HepG2 (cell line): ENCODE measurements around the gene DPP6. TPM values are rescaled to one million over a fixed set of nuclear protein-coding genes. Genes with fewer than 3 reads are reported as not detected.

Experiments used
- ATAC-seq: fragments of 200-7000 bp; cut with Tn5 transposase; 3 replicates; pipeline ENCODE4 v1.9.1; 2020; ENCODE audit warnings: mild to moderate bottlenecking, moderate library complexity
- BruUV-seq: library from RNA; stranded (reverse); fragments of 400-500 nt; replicated peaks from 2 replicates; lab custom pipeline; 2021; lab: Mats Ljungman, UMichigan
- CTCF ChIA-PET: fragments of 300-600 bp; formaldehyde crosslinking; extraction: SDS; loops from one replicate; lab custom pipeline; 2021; ENCODE audit warnings: low total read pairs, inconsistent platforms, low intra/inter-chr PET ratio; lab: Yijun Ruan, JAX
- POLR2A ChIA-PET: fragments of 350-600 bp; sonication (Branson Sonifier 250); formaldehyde crosslinking; loops from one replicate; lab custom pipeline; 2020; ENCODE audit warnings: antibody characterized with exemption, inconsistent platforms; lab: Yijun Ruan, JAX
- DNase-seq: peaks from one replicate; pipeline ENCODE4 v3.0.0-alpha.2; 2015; ENCODE audit warnings: low spot score
- FAIRE-seq: peaks from 3 replicates; lab custom pipeline; 2011; peaks lifted over from hg19 to GRCh38; lab: Jason Lieb, UNC
- H2AFZ ChIP-seq: one replicate; pipeline ENCODE4 v1.6.1; 2011; ENCODE audit warnings: low read length, inconsistent platforms
- H3K27ac ChIP-seq: fragments of 300-600 bp; 3 replicates; pipeline ENCODE4 v1.8.0; 2011; ENCODE audit warnings: mixed run types, mild to moderate bottlenecking, mixed read lengths, low read length, inconsistent platforms; ENCODE audit not compliant: insufficient read depth; ENCODE audit errors: extremely low read length
- H3K27me3 ChIP-seq, 2 experiments: fragments of 200-600 bp in 1 of 2; 2 replicates in 1 of 2; 3 replicates in 1 of 2; pipeline versions ENCODE4 v1.6.0 to v1.8.0; 2011; ENCODE audit warnings: low read length in 2 of 2, mild to moderate bottlenecking in 2 of 2, moderate library complexity in 2 of 2, inconsistent platforms in 1 of 2; ENCODE audit not compliant: insufficient read depth in 2 of 2, control insufficient read depth in 1 of 2
- H3K36me3 ChIP-seq, 2 experiments: fragments of 200-600 bp in 1 of 2; replicated peaks in 1 of 2; 2 replicates in 1 of 2; 3 replicates in 1 of 2; pipeline versions ENCODE4 v1.5.1 to v1.8.0; 2011; ENCODE audit warnings: low read length in 2 of 2, inconsistent platforms in 1 of 2; ENCODE audit not compliant: insufficient read depth in 2 of 2, control insufficient read depth in 1 of 2
- H3K4me1 ChIP-seq: 2 replicates; pipeline ENCODE4 v1.5.1; 2012; ENCODE audit warnings: low read length, inconsistent platforms; ENCODE audit not compliant: insufficient read depth
- H3K4me2 ChIP-seq: 2 replicates; pipeline ENCODE4 v1.6.0; 2011; ENCODE audit warnings: low read depth, low read length, inconsistent platforms
- H3K4me3 ChIP-seq, 3 experiments: fragments of 200-600 bp in 1 of 3; sonication (generic), shearing (Covaris generic) in 1 of 3; replicated peaks in 1 of 3; 2 replicates each; pipeline ENCODE4 v1.5.1; 2011 to 2016; ENCODE audit warnings: low read length in 3 of 3, inconsistent platforms in 2 of 3, low read depth in 2 of 3, mild to moderate bottlenecking in 2 of 3, control low read depth in 1 of 3, mixed read lengths in 1 of 3; ENCODE audit not compliant: insufficient read depth in 1 of 3
- H3K79me2 ChIP-seq: one replicate; pipeline ENCODE4 v1.6.1; 2011; ENCODE audit warnings: low read length, inconsistent platforms; ENCODE audit not compliant: insufficient read depth
- H3K9ac ChIP-seq: 2 replicates; pipeline ENCODE4 v1.6.0; 2011; ENCODE audit warnings: mild to moderate bottlenecking, low read depth, low read length, inconsistent platforms; ENCODE audit not compliant: insufficient read depth
- H3K9me3 ChIP-seq: 2 replicates; pipeline ENCODE4 v1.5.1; 2012; ENCODE audit warnings: mild to moderate bottlenecking, low read length
- H4K20me1 ChIP-seq: 2 replicates; pipeline ENCODE4 v1.6.0; 2011; ENCODE audit warnings: inconsistent platforms, mild to moderate bottlenecking, low read length, moderate library complexity; ENCODE audit not compliant: insufficient read depth
- CENPX ChIP-seq: sonication (generic); formaldehyde crosslinking; IDR thresholded peaks from 2 replicates; pipeline ENCODE4 v1.9.0; 2021; ENCODE audit warnings: mild to moderate bottlenecking, missing genetic modification reagents, moderate library complexity
- CHCHD3 ChIP-seq: sonication (generic); formaldehyde crosslinking; IDR thresholded peaks from 2 replicates; pipeline ENCODE4 v1.8.0; 2022; ENCODE audit warnings: mild to moderate bottlenecking, missing genetic modification reagents, moderate library complexity
- FIP1L1 ChIP-seq: fragments of 200-400 bp; formaldehyde crosslinking; IDR thresholded peaks from 2 replicates; pipeline ENCODE4 v1.6.1; 2018; ENCODE audit warnings: low read depth, mild to moderate bottlenecking, low read length, moderate library complexity, borderline replicate concordance; ENCODE audit not compliant: insufficient read depth
- HMGA1 ChIP-seq: sonication (generic); formaldehyde crosslinking; conservative IDR thresholded peaks from 2 replicates; pipeline ENCODE4 v1.4.0; 2020; ENCODE audit warnings: missing genetic modification reagents
- HNRNPL ChIP-seq: fragments of 200-400 bp; formaldehyde crosslinking; IDR thresholded peaks from 2 replicates; pipeline ENCODE4 v1.6.1; 2017; ENCODE audit warnings: mild to moderate bottlenecking, low read depth, low read length
- KMT2A ChIP-seq: sonication (generic); formaldehyde crosslinking; IDR thresholded peaks from 2 replicates; pipeline ENCODE4 v1.4.0; 2020; ENCODE audit warnings: missing genetic modification reagents
- NFIC ChIP-seq: IDR thresholded peaks from 2 replicates; pipeline ENCODE4 v1.6.1; 2012; ENCODE audit warnings: mild to moderate bottlenecking, low read length, inconsistent platforms
- NKX3-1 ChIP-seq: sonication (generic); formaldehyde crosslinking; IDR thresholded peaks from 2 replicates; pipeline ENCODE4 v1.5.0; 2020; ENCODE audit warnings: missing genetic modification reagents
- NRL ChIP-seq: sonication (generic); formaldehyde crosslinking; IDR thresholded peaks from 2 replicates; pipeline ENCODE4 v1.5.0; 2020; ENCODE audit warnings: missing genetic modification reagents, mild to moderate bottlenecking, moderate library complexity, borderline replicate concordance
- ONECUT2 ChIP-seq: sonication (generic); formaldehyde crosslinking; IDR thresholded peaks from 2 replicates; pipeline ENCODE4 v1.4.0; 2020; ENCODE audit warnings: missing genetic modification reagents
- POLR2AphosphoS5 ChIP-seq: IDR thresholded peaks from 2 replicates; pipeline ENCODE4 v1.6.1; 2012; ENCODE audit warnings: low read depth, low read length
- PPARG ChIP-seq: conservative IDR thresholded peaks from 2 replicates; pipeline ENCODE4 v1.6.1; 2016; ENCODE audit warnings: missing biosample characterization, missing genetic modification reagents
- RARG ChIP-seq: sonication (generic); formaldehyde crosslinking; IDR thresholded peaks from 2 replicates; pipeline ENCODE4 v1.4.0; 2020; ENCODE audit warnings: low read depth, mild to moderate bottlenecking, missing genetic modification reagents
- SP4 ChIP-seq: sonication (generic); formaldehyde crosslinking; IDR thresholded peaks from 2 replicates; pipeline ENCODE4 v1.8.1; 2023; ENCODE audit warnings: mild to moderate bottlenecking, missing genetic modification reagents
- SUZ12 ChIP-seq: fragments of 150-350 bp; IDR thresholded peaks from 2 replicates; pipeline ENCODE4 v1.6.1; 2014; ENCODE audit warnings: low read depth, low read length
- ZNF101 ChIP-seq: sonication (generic); formaldehyde crosslinking; IDR thresholded peaks from 2 replicates; pipeline ENCODE4 v1.4.0; 2020; ENCODE audit warnings: mild to moderate bottlenecking, low read depth, missing genetic modification reagents, borderline replicate concordance
- ZNF124 ChIP-seq: sonication (generic); formaldehyde crosslinking; IDR thresholded peaks from 2 replicates; pipeline ENCODE4 v1.4.0; 2020; ENCODE audit warnings: missing genetic modification reagents
- ZNF530 ChIP-seq: sonication (generic); formaldehyde crosslinking; IDR thresholded peaks from 2 replicates; pipeline ENCODE4 v1.5.0; 2020; ENCODE audit warnings: low read depth, mild to moderate bottlenecking, missing genetic modification reagents
- ZNF564 ChIP-seq: sonication (generic); formaldehyde crosslinking; IDR thresholded peaks from 2 replicates; pipeline ENCODE4 v1.8.1; 2023; ENCODE audit warnings: mild to moderate bottlenecking, missing genetic modification reagents
- ZNF720 ChIP-seq: sonication (generic); formaldehyde crosslinking; IDR thresholded peaks from 2 replicates; pipeline ENCODE4 v1.4.0; 2020; ENCODE audit warnings: missing genetic modification reagents
- ZNF777 ChIP-seq: sonication (generic); formaldehyde crosslinking; IDR thresholded peaks from 2 replicates; pipeline ENCODE4 v1.4.0; 2020; ENCODE audit warnings: missing genetic modification reagents
- WGBS: methylation state at CpG from one replicate; pipeline ENCODE4 v1.1.6; 2017; ENCODE audit warnings: low lambda C conversion rate; 5-methylcytosine and 5-hydroxymethylcytosine counted together
- in situ Hi-C: cut with HindIII; loops from 2 replicates; pipeline ENCODE4 v1.10.0; 2017; ENCODE audit warnings: low pct_unique_long_range_greater_than_20kb; ENCODE audit not compliant: extremely low pct_ligation_motif_present
- intact Hi-C: fragments of 100-400 bp; cut with micrococcal nuclease; formaldehyde crosslinking; loops from one replicate; pipeline ENCODE4 v1.10.0; 2022; ENCODE audit not compliant: unreplicated experiment
- polyA plus RNA-seq, 8 experiments: library from polyadenylated mRNA; depleted of rRNA in 3 of 8; stranded (reverse) in 7 of 8; unstranded in 1 of 8; fragments of >200 nt; fragmentation: Illumina TruSeq in 4 of 8; extraction: Trizol in 4 of 8; gene quantifications; 2 replicates each; pipeline versions ENCODE4 v1.2.1 to v1.2.3, GENCODE V29; 2011 to 2016; ENCODE audit warnings: low read depth in 4 of 8, missing spikeins in 1 of 8, mixed read lengths in 1 of 8; ENCODE audit not compliant: insufficient read depth in 1 of 8
- total RNA-seq, 5 experiments: library from RNA; depleted of rRNA; stranded (reverse); fragments of >200 nt; fragmentation: Illumina TruSeq; extraction: Trizol; gene quantifications; 2 replicates each; pipeline ENCODE4 v1.2.3, GENCODE V29; 2016; ENCODE audit warnings: low read depth in 1 of 5
- TF ChIP-seq, protein P1 (sequence below): sonication (generic); formaldehyde crosslinking; IDR thresholded peaks from 2 replicates; pipeline ENCODE4 v1.4.0; 2020; ENCODE audit warnings: missing genetic modification reagents
- TF ChIP-seq, protein P2 (sequence below): sonication (generic); formaldehyde crosslinking; IDR thresholded peaks from 2 replicates; pipeline ENCODE4 v1.8.1; 2022; ENCODE audit warnings: mild to moderate bottlenecking, missing genetic modification reagents

DPP6 gene
- total and polyA plus RNA-seq, 2 of the 13 experiments (the other 11 are each of a cell fraction or from before 2014, with no cell fraction given) = not detected

DNA sequence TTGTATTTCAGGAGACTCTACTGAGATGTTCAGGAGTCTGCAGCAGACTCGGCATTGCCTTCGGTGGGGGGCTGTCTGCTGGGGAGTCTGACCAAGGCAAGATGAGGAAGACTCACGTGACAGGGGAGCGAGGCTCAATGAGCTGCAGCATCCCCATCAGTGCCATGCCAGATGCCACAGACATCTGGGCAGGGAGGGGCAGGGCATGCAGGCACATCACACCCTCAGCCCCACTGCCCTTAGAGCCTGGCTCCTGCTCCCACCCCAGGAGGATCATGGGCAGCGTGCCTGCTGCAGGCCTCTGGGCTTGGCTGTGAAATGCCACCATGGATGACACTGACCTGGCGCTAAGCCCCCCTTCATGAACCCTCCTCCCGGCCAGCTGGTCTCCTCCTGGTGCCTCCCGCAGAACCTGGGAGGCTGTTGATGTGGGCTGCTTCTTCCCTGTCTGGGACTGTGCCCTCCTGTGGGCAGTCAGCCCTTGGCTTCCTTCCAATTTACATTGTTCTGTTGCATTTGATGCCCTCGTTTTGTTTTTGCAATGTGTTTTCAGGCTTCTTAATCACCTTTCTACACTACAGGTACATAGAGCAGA, 715.7 kb downstream of the DPP6 start (continued):
- no peak for TF ChIP-seq ZNF124 (CRISPR knock-in tag)
- TF ChIP-seq CENPX (CRISPR knock-in tag) = no peak
- no peak for TF ChIP-seq ZNF564
- TF ChIP-seq NKX3-1 = no peak
- no peak for TF ChIP-seq ZNF777
- no peak for TF ChIP-seq ZNF720 (CRISPR knock-in tag)

DNA sequence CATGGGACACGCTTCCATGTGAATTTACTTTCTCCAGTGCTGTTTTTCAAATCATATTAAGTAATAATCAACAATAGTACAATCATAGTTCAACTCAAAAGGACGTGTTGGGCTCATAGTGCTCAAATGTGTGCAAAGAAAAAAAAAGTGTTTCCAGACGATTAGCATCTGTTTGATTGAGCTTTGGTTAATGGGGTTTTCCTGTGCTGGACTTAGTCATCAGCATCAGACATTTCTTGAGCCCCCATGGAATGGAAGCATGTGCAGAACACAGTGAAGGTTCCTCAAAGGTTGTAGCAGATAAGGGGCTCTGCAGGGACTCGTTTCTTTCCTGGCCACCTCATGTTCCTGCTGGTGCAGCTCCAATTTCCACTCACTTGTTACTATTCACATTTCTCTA, 716.8 kb downstream of the DPP6 start:
- 1% methylated on average over 4 of the region's 4 CpGs for WGBS
- no TSS peak for BruUV-seq
- CTCF ChIA-PET = no interaction called here

More for the DNA sequence above, 716.8 kb downstream of the DPP6 start:
- Histone ChIP-seq H3K9me3 (peaks cover 8% of the 10 kb centered on the region; the same call in 1 of the 2 replicates), H3K4me3 (no peak overlapping the region), H3K9ac (no peak overlapping the region), H4K20me1 (no peaks in the 10 kb centered on the region), H3K4me2 (no peak overlapping the region), H3K4me1 (no peaks in the 10 kb centered on the region), H3K79me2 (no peaks in the 10 kb centered on the region), H3K27ac (no peak overlapping the region), H2AFZ (no peak overlapping the region), H3K27me3 (peaks cover 0 to 27% of the 10 kb centered on the region in 2 experiments; a peak in 2 of 5 replicates), H3K36me3 (no peaks in the 10 kb centered on the region)
- in situ Hi-C loops = no loop called here
- ATAC-seq = no peak
- POLR2A ChIA-PET = no interaction called here
- FAIRE-seq = no peak
- intact Hi-C loops = no loop called here
- TF ChIP-seq PPARG (CRISPR knock-in tag) (no peak), CHCHD3 (no peak), ONECUT2 (no peak), KMT2A (CRISPR knock-in tag) (no peak), FIP1L1 (no peak), NRL (CRISPR knock-in tag) (no peak), HMGA1 (no peak), SUZ12 (no peak), ZNF530 (CRISPR knock-in tag) (no peak), ZNF101 (no peak), POLR2AphosphoS5 (no peak), RARG (CRISPR knock-in tag) (no peak), NFIC (no peak), SP4 (CRISPR knock-in tag) (no peak), HNRNPL (no peak)
- TF ChIP-seq, protein P1, sequence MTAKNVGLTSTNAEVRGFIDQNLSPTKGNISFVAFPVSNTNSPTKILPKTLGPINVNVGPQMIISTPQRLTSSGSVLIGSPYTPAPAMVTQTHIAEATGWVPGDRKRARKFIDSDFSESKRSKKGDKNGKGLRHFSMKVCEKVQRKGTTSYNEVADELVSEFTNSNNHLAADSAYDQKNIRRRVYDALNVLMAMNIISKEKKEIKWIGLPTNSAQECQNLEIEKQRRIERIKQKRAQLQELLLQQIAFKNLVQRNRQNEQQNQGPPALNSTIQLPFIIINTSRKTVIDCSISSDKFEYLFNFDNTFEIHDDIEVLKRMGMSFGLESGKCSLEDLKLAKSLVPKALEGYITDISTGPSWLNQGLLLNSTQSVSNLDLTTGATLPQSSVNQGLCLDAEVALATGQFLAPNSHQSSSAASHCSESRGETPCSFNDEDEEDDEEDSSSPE (CRISPR knock-in tag) = no peak
- TF ChIP-seq, protein P2, sequence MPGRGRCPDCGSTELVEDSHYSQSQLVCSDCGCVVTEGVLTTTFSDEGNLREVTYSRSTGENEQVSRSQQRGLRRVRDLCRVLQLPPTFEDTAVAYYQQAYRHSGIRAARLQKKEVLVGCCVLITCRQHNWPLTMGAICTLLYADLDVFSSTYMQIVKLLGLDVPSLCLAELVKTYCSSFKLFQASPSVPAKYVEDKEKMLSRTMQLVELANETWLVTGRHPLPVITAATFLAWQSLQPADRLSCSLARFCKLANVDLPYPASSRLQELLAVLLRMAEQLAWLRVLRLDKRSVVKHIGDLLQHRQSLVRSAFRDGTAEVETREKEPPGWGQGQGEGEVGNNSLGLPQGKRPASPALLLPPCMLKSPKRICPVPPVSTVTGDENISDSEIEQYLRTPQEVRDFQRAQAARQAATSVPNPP (CRISPR knock-in tag) = no peak
- DNase-seq = no peak
